ENCODE data around the gene GRIA2. TPM values are rescaled to one million over a fixed set of nuclear protein-coding genes. Genes with fewer than 3 reads are reported as not detected.

GRIA2 gene
- total RNA-seq, 2 experiments from 2014 or later: not detected

DNA sequence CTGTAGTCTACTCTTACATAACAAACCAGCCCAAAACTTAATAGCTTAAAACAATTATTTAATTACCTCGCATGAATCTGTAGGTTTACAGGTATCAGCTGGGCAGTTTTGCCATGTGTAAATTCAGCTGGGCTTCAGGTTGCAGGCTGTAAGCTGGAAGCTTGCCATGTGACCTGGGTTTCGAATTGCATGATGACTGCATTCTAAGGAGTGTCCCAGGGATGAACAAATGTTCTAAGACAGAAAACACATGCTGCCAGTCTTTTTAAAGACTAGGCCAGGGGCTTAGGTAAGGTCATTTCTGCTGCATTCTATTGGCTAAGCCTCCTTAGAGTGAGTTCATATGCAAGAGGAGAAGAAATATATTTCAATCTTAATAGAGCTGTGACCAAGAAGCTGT, 44.8 kb downstream of the GRIA2 start:
- no peak overlapping the region for H3K4me3 ChIP-seq (ENCODE audit: low read depth, low read length, poor library complexity, severe bottlenecking)
- intact Hi-C loops (cut with micrococcal nuclease; ENCODE audit: unreplicated experiment): no loop called here
- no peak for DNase-seq (ENCODE audit: low spot score)
- H3K79me2 ChIP-seq (ENCODE audit: insufficient read depth, low read depth, low read length): no peaks in the 10 kb centered on the region
- CTCF ChIA-PET (ENCODE audit: unreplicated experiment): no interaction called here
- no peak overlapping the region for H2AFZ ChIP-seq (ENCODE audit: low read length)
- POLR2A ChIA-PET: interaction anchor here (0.6 kb wide), 1 partner anchor 757 kb away, joined by 3 read pairs; no protein-coding TSS in a partner anchor
- H3K36me3 ChIP-seq (ENCODE audit: insufficient read depth, low read length): no peaks in the 10 kb centered on the region
- no peak overlapping the region for H3K4me2 ChIP-seq (ENCODE audit: low read length)
- no peaks in the 10 kb centered on the region for H4K20me1 ChIP-seq (ENCODE audit: insufficient read depth, low read length)
- H3K9me2 ChIP-seq (ENCODE audit: insufficient read depth, low read length): no peaks in the 10 kb centered on the region
- TF ChIP-seq EZH2phosphoT487 (IDR thresholded peaks at IDR 0.05; ENCODE audit: borderline replicate concordance, low read depth, low read length): no peak
- TF ChIP-seq, protein P1, sequence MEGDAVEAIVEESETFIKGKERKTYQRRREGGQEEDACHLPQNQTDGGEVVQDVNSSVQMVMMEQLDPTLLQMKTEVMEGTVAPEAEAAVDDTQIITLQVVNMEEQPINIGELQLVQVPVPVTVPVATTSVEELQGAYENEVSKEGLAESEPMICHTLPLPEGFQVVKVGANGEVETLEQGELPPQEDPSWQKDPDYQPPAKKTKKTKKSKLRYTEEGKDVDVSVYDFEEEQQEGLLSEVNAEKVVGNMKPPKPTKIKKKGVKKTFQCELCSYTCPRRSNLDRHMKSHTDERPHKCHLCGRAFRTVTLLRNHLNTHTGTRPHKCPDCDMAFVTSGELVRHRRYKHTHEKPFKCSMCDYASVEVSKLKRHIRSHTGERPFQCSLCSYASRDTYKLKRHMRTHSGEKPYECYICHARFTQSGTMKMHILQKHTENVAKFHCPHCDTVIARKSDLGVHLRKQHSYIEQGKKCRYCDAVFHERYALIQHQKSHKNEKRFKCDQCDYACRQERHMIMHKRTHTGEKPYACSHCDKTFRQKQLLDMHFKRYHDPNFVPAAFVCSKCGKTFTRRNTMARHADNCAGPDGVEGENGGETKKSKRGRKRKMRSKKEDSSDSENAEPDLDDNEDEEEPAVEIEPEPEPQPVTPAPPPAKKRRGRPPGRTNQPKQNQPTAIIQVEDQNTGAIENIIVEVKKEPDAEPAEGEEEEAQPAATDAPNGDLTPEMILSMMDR (conservative IDR thresholded peaks at IDR 0.05; ENCODE audit: low read length): no peak
- BruUV-seq (replicated peaks): no TSS peak
- 0 out of 2 replicates have a peak, but pooled peaks cover under 1% of the 10 kb centered on the region for H3K9me3 ChIP-seq (ENCODE audit: low read length)
- H3K4me1 ChIP-seq (ENCODE audit: insufficient read depth, low read length, poor library complexity, severe bottlenecking): no peaks in the 10 kb centered on the region
- H3K27ac ChIP-seq (ENCODE audit: low read depth, low read length, poor library complexity, severe bottlenecking): no peak overlapping the region

DNA sequence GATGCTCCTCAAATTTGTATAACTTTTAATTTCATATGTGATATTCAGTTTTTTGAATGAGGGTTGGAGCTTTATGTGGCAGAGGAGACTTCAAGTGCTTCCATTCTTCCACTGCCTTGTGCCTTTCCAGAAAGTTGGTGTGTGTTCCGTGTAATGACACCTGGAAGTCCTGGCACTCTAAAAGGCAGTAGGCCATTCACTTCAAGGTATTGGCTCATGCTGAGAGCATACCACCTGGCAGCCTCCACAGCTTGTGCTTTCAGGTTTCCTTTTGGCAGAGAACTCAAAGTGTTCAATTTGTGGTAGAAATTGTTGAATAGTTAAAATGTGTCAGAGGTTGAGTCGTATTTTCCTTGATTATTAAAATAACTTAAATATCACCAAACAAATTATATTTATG, 49.6 kb downstream of the GRIA2 start:
- no peaks in the 10 kb centered on the region for H3K9me3 ChIP-seq (ENCODE audit: low read length)
- DNase-seq (ENCODE audit: low spot score): no peak
- H3K79me2 ChIP-seq (ENCODE audit: insufficient read depth, low read depth, low read length): no peaks in the 10 kb centered on the region
- intact Hi-C loops (cut with micrococcal nuclease; ENCODE audit: unreplicated experiment): no loop called here
- POLR2A ChIA-PET: no interaction called here
- no peak overlapping the region for H3K4me2 ChIP-seq (ENCODE audit: low read length)
- H3K36me3 ChIP-seq (ENCODE audit: insufficient read depth, low read length): no peaks in the 10 kb centered on the region
- H2AFZ ChIP-seq (ENCODE audit: low read length): no peak overlapping the region
- no peaks in the 10 kb centered on the region for H3K9me2 ChIP-seq (ENCODE audit: insufficient read depth, low read length)
- no TSS peak for BruUV-seq (replicated peaks)
- H4K20me1 ChIP-seq (ENCODE audit: insufficient read depth, low read length): no peaks in the 10 kb centered on the region
- H3K4me1 ChIP-seq (ENCODE audit: insufficient read depth, low read length, poor library complexity, severe bottlenecking): no peaks in the 10 kb centered on the region
- TF ChIP-seq EZH2phosphoT487 (IDR thresholded peaks at IDR 0.05; ENCODE audit: borderline replicate concordance, low read depth, low read length): no peak
- no peak overlapping the region for H3K4me3 ChIP-seq (ENCODE audit: low read depth, low read length, poor library complexity, severe bottlenecking)
- H3K27ac ChIP-seq (ENCODE audit: low read depth, low read length, poor library complexity, severe bottlenecking): no peak overlapping the region
- CTCF ChIA-PET (ENCODE audit: unreplicated experiment): no interaction called here

DNA sequence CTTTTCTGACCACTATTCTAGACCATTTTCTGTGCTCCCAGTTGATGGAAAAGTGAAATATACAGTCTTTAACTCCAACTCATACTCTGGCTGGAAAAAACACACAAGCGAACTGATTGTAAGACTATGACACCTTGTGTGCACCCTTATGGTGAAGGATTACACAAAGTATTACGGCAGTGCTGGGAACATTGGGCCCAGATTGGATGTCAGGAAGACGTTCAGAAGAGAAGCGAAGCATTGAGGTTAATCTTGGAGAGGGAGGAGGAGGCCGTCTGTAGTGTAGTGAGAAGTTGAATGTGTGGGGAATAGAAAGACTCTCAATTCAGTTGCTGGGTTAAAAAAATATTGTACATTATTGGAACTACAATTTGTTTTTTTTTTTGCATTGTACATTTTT, 50.0 kb downstream of the GRIA2 start:
- ChIA-PET POLR2A (no interaction called here), CTCF (ENCODE audit: unreplicated experiment) (no interaction called here)
- no peaks in the 10 kb centered on the region for H3K36me3 ChIP-seq (ENCODE audit: insufficient read depth, low read length)
- no peaks in the 10 kb centered on the region for H3K79me2 ChIP-seq (ENCODE audit: insufficient read depth, low read depth, low read length)
- no peaks in the 10 kb centered on the region for H3K4me1 ChIP-seq (ENCODE audit: insufficient read depth, low read length, poor library complexity, severe bottlenecking)
- DNase-seq (ENCODE audit: low spot score): no peak
- H3K9me3 ChIP-seq (ENCODE audit: low read length): no peaks in the 10 kb centered on the region
- TF ChIP-seq, protein P1 (conservative IDR thresholded peaks at IDR 0.05; ENCODE audit: low read length): no peak
- TF ChIP-seq EZH2phosphoT487 (IDR thresholded peaks at IDR 0.05; ENCODE audit: borderline replicate concordance, low read depth, low read length): no peak
- BruUV-seq (replicated peaks): no TSS peak
- intact Hi-C loops (cut with micrococcal nuclease; ENCODE audit: unreplicated experiment): no loop called here
- no peak overlapping the region for H3K27ac ChIP-seq (ENCODE audit: low read depth, low read length, poor library complexity, severe bottlenecking)
- no peak overlapping the region for H2AFZ ChIP-seq (ENCODE audit: low read length)
- H4K20me1 ChIP-seq (ENCODE audit: insufficient read depth, low read length): no peaks in the 10 kb centered on the region
- H3K4me3 ChIP-seq (ENCODE audit: low read depth, low read length, poor library complexity, severe bottlenecking): no peak overlapping the region
- no peaks in the 10 kb centered on the region for H3K9me2 ChIP-seq (ENCODE audit: insufficient read depth, low read length)
- H3K4me2 ChIP-seq (ENCODE audit: low read length): no peak overlapping the region
